Measurements from ENCODE around the gene CCDC110.

CCDC110 gene

GRCh38 chr4:185502386-185502785, 30.9 kb upstream of the CCDC110 start:
- TF ChIP-seq CTCF (IDR thresholded peaks at IDR 0.05; ENCODE audit: insufficient read depth, missing control alignments): no peak
- FAIRE-seq (no peak), DNase-seq (ENCODE audit: insufficient read length, low spot score) (no peak)

GRCh38 chr4:185500576-185500975, 29.0 kb upstream of the CCDC110 start:
- no peak for FAIRE-seq
- TF ChIP-seq CTCF (IDR thresholded peaks at IDR 0.05; ENCODE audit: insufficient read depth, missing control alignments): no peak
- no peak for DNase-seq (ENCODE audit: insufficient read length, low spot score)

GRCh38 chr4:185500035-185500434, 28.5 kb upstream of the CCDC110 start:
- FAIRE-seq (no peak), DNase-seq (ENCODE audit: insufficient read length, low spot score) (no peak)
- no peak for TF ChIP-seq CTCF (IDR thresholded peaks at IDR 0.05; ENCODE audit: insufficient read depth, missing control alignments)

- TF ChIP-seq CTCF (IDR thresholded peaks at IDR 0.05; ENCODE audit: insufficient read depth, missing control alignments): no peak
- DNase-seq (ENCODE audit: insufficient read length, low spot score) (no peak), FAIRE-seq (no peak)
Measured at GRCh38 chr4:185488650-185489049, 17.1 kb upstream of the CCDC110 start.

- DNase-seq (ENCODE audit: insufficient read length, low spot score) (no peak), FAIRE-seq (no peak)
- no peak for TF ChIP-seq CTCF (IDR thresholded peaks at IDR 0.05; ENCODE audit: insufficient read depth, missing control alignments)
Measured at GRCh38 chr4:185481401-185481800, 9.9 kb upstream of the CCDC110 start.

GRCh38 chr4:185480016-185480732, 8.6 kb upstream of the CCDC110 start:
- no peak for TF ChIP-seq CTCF (IDR thresholded peaks at IDR 0.05; ENCODE audit: insufficient read depth, missing control alignments)
- DNase-seq (ENCODE audit: insufficient read length, low spot score) (no peak), FAIRE-seq (no peak)

- TF ChIP-seq CTCF (IDR thresholded peaks at IDR 0.05; ENCODE audit: insufficient read depth, missing control alignments): no peak
- FAIRE-seq (no peak), DNase-seq (ENCODE audit: insufficient read length, low spot score) (no peak)
Measured at GRCh38 chr4:185479507-185479971, 8.0 kb upstream of the CCDC110 start.

Measured in D721Med (cell line).